Adipocyte (in vitro differentiated cells): Measurements from ENCODE around the gene NFYA.

Source experiments
- DNase-seq: peaks from one replicate; pipeline ENCODE4 v3.0.0-alpha.2; 2015; ENCODE audit warnings: low read depth
- H3K27me3 ChIP-seq: replicated peaks from 2 replicates; pipeline ENCODE4 v1.7.0; 2013; ENCODE audit warnings: mild to moderate bottlenecking, low read length, moderate library complexity; ENCODE audit not compliant: control insufficient read depth, insufficient read depth
- H3K36me3 ChIP-seq: 2 replicates; pipeline ENCODE4 v1.7.0; 2013; ENCODE audit warnings: low read length, mild to moderate bottlenecking, moderate library complexity; ENCODE audit not compliant: control insufficient read depth, insufficient read depth, severe bottlenecking
- H3K4me1 ChIP-seq: 2 replicates; pipeline ENCODE4 v1.7.0; 2013; ENCODE audit warnings: mild to moderate bottlenecking, low read length, moderate library complexity; ENCODE audit not compliant: control insufficient read depth, insufficient read depth
- H3K4me3 ChIP-seq: 2 replicates; pipeline ENCODE4 v1.7.0; 2013; ENCODE audit warnings: mild to moderate bottlenecking, low read length, moderate library complexity
- H3K9ac ChIP-seq: 2 replicates; pipeline ENCODE4 v1.7.0; 2013; ENCODE audit warnings: mild to moderate bottlenecking, low read length, moderate library complexity
- H3K9me3 ChIP-seq: 2 replicates; pipeline ENCODE4 v1.7.0; 2013; ENCODE audit warnings: mild to moderate bottlenecking, low read length, moderate library complexity; ENCODE audit not compliant: control insufficient read depth

The NFYA gene

GRCh38 chr6:41061196-41061726 is 11.5 kb upstream of the NFYA start:
- no peak overlapping the region for H3K9ac ChIP-seq
- H3K27me3 ChIP-seq = no peaks in the 10 kb centered on the region
- no peaks in the 10 kb centered on the region for H3K9me3 ChIP-seq
- peaks cover 4% of the 10 kb centered on the region for H3K4me1 ChIP-seq
- peaks cover 14% of the 10 kb centered on the region for H3K36me3 ChIP-seq
- H3K4me3 ChIP-seq = no peak overlapping the region
- DNase-seq = no peak

- Histone ChIP-seq H3K36me3 (peaks cover 14% of the 10 kb centered on the region), H3K9ac (no peak overlapping the region), H3K27me3 (no peaks in the 10 kb centered on the region), H3K4me1 (peaks cover 8% of the 10 kb centered on the region), H3K9me3 (no peaks in the 10 kb centered on the region), H3K4me3 (no peak overlapping the region)
- no peak for DNase-seq
These were observed 10.7 kb upstream of the NFYA start for GRCh38 chr6:41062056-41062455.

GRCh38 chr6:41063884-41064285 is 8.9 kb upstream of the NFYA start:
- peaks cover 14% of the 10 kb centered on the region for H3K36me3 ChIP-seq
- no peaks in the 10 kb centered on the region for H3K9me3 ChIP-seq

GRCh38 chr6:41064841-41065240 is 7.9 kb upstream of the NFYA start:
- Histone ChIP-seq H3K4me1 (peaks cover 13% of the 10 kb centered on the region), H3K9ac (no peak overlapping the region), H3K4me3 (no peak overlapping the region), H3K9me3 (no peaks in the 10 kb centered on the region), H3K36me3 (peaks cover 14% of the 10 kb centered on the region), H3K27me3 (no peaks in the 10 kb centered on the region)
- DNase-seq = no peak

More at GRCh38 chr6:41063884-41064285, 8.9 kb upstream of the NFYA start:
- H3K9ac ChIP-seq = no peak overlapping the region
- DNase-seq = no peak
- H3K4me3 ChIP-seq = no peak overlapping the region
- H3K4me1 ChIP-seq = peaks cover 17% of the 10 kb centered on the region
- no peaks in the 10 kb centered on the region for H3K27me3 ChIP-seq

- Histone ChIP-seq H3K9me3 (no peaks in the 10 kb centered on the region), H3K4me3 (no peak overlapping the region), H3K4me1 (peaks cover 15% of the 10 kb centered on the region), H3K36me3 (peaks cover 14% of the 10 kb centered on the region), H3K27me3 (no peaks in the 10 kb centered on the region), H3K9ac (no peak overlapping the region)
- DNase-seq = no peak
These were observed 7.2 kb upstream of the NFYA start for GRCh38 chr6:41065550-41066026.

GRCh38 chr6:41066867-41067304 is 5.9 kb upstream of the NFYA start:
- H3K9me3 ChIP-seq = no peaks in the 10 kb centered on the region
- peaks cover 14% of the 10 kb centered on the region for H3K36me3 ChIP-seq
- peaks cover 22% of the 10 kb centered on the region for H3K4me1 ChIP-seq
- no peak overlapping the region for H3K4me3 ChIP-seq
- DNase-seq = peak; percentile 91
- H3K27me3 ChIP-seq = no peaks in the 10 kb centered on the region
- no peak overlapping the region for H3K9ac ChIP-seq

- DNase-seq = no peak
- no peaks in the 10 kb centered on the region for H3K9me3 ChIP-seq
- peak overlapping the region; percentile 99 for H3K9ac ChIP-seq
- H3K4me1 ChIP-seq = peaks cover 38% of the 10 kb centered on the region
- H3K36me3 ChIP-seq = no peaks in the 10 kb centered on the region
- H3K4me3 ChIP-seq = peak overlapping the region; percentile 90
- H3K27me3 ChIP-seq = no peaks in the 10 kb centered on the region
These were observed 1.3 kb upstream of the NFYA start for GRCh38 chr6:41071501-41071922.

GRCh38 chr6:41071923-41072835 is 595 bp upstream of the NFYA start, which contains the start of gene OARD1:
Gene OARD1, minus strand, starts transcription at chr6:41072356. Its CDS starts 722 bp downstream, at chr6:41071634.
- DNase-seq = peak; percentile 100
- peaks cover 39% of the 10 kb centered on the region for H3K4me1 ChIP-seq
- H3K9ac ChIP-seq = peak within 1 kb of the TSS; percentile 99

GRCh38 chr6:41073203-41073967 is 611 bp downstream of the NFYA start:
- peak overlapping the region; percentile 90 for H3K4me3 ChIP-seq
- peaks cover 30% of the 10 kb centered on the region for H3K4me1 ChIP-seq
- DNase-seq = peak; percentile 88
- H3K9me3 ChIP-seq = no peaks in the 10 kb centered on the region
- H3K36me3 ChIP-seq = no peaks in the 10 kb centered on the region
- peak overlapping the region; percentile 99 for H3K9ac ChIP-seq
- H3K27me3 ChIP-seq = no peaks in the 10 kb centered on the region

More at GRCh38 chr6:41071923-41072835, 595 bp upstream of the NFYA start, which contains the start of gene OARD1:
- Histone ChIP-seq H3K27me3 (no peaks in the 10 kb centered on the region), H3K4me3 (peak within 1 kb of the TSS; percentile 90), H3K36me3 (no peaks in the 10 kb centered on the region), H3K9me3 (no peaks in the 10 kb centered on the region)

- H3K4me3 ChIP-seq = peak overlapping the region; percentile 90
- peaks cover 30% of the 10 kb centered on the region for H3K4me1 ChIP-seq
- H3K9me3 ChIP-seq = no peaks in the 10 kb centered on the region
- peak; percentile 48 for DNase-seq
- H3K9ac ChIP-seq = peak overlapping the region; percentile 99
- H3K27me3 ChIP-seq = no peaks in the 10 kb centered on the region
- peaks cover 4% of the 10 kb centered on the region for H3K36me3 ChIP-seq
These were observed 1.4 kb downstream of the NFYA start for GRCh38 chr6:41073968-41074691.
